Ecto neural progenitor cell (in vitro differentiated cells): Measurements from ENCODE around the gene DDT.
"Not testable (repeated sequence)": the region's sequence is repeated elsewhere in the genome, so short reads cannot be mapped to it uniquely, and the experiment has no call there.

Experiments used
- DNase-seq: peaks from one replicate; pipeline ENCODE4 v3.0.0-alpha.2; 2018; ENCODE audit warnings: low spot score

The DDT gene

DNA sequence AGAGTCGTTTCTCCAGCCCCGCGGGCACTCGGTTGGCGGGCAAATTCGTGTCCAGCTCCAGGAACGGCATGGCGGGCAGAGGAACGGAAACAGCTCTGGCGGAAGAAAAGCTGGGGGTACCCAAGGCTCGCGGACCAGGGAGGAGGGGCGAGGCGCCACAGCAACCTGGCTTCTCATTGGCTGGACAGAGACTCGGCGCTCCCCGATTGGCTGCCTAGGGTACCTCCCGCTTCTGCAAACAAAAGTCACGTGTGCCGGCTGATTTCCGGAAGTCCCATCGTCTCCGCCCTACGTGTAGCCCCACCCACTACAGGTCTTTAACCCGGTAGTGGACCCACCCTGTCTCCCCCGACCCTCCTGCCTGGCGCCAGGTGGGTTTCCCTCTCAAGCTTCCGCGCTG is at the start of gene DDT:
TSS of gene DDT (minus strand) at position 97 of the 400 bp plus-strand sequence. CDS start at position 70, 27 bp downstream.
- DNase-seq: not testable (repeated sequence)

DNA sequence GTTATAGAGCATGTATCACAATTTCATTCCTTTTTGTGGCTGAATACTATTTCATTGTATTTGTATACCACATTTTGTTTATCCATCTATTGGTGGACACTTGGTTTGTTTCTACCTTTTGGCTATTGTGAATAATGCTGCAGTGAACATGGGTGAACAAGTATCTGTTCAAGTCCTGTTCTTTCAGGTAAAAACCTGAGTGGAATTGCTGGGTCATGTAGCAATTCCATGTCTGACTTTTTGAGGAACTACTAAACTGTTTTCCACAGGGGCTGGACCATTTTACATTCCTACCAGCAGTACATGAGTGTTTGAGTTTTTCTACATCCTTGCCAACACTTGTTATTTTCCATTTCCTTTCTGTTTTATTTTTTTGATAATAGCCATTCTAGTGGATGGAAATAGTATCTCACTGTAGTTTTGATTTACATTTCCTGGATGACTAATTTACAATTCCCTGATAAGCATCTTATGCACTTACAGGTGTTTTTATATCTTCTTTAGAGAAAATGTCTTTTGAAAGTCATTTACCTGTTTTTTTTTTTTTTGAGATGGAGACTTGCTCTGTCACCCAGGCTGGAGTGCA is 49.1 kb upstream of the DDT start:
- no peak for DNase-seq

DNA sequence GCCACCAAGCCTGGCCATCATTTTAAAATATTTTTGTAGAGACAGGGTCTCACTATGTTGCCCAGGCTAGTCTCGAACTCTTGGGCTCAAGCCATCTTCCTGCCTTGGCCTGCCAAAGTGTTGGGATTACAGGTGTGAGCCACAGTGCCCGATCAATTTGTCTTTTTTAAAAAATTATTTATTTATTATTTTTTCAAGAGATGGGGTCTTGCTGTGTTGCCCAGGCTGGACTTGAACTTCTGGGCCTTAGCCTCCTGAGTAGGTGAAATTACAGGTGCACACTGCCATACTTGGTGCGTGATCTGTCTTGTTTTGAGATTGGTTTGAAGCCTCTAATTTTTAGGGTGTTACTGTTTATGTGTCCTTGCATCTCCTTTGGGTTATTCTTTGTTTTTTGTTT is 47.1 kb upstream of the DDT start:
- no peak for DNase-seq

DNA sequence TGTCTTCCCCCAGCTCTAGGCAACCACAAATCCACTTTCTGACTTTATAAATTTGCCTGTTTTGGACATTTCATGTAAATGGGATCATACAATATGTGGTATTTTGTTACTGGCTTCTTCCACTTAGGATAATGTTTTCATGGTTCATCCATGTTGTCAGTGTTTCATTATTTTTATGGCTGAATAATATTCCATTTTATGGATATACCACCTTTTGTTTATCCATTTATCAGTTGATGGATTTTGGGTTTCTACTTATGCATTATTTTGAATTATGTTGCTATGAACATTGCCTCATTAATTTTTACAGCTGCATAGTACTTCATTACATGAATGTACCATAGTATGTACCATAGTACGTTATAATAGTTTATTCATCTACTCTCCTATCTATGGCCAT is 41.9 kb upstream of the DDT start:
- no peak for DNase-seq

DNA sequence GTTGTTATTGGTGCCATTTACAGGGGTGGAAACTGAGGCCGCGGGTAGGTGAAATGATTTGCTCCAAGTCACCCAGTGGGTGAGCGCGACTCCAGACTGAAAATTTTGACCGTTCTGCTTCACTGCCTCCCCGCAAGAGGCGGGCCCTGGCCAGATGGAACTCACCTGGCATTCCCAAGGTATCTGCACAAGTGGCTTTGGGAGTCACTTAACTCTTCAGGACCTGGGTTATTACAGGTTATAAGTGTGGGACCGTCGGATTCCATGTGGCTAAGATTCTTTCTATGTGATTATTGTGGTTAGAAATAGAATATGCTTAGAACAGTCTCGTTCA is 37.5 kb upstream of the DDT start:
- DNase-seq: no peak

DNA sequence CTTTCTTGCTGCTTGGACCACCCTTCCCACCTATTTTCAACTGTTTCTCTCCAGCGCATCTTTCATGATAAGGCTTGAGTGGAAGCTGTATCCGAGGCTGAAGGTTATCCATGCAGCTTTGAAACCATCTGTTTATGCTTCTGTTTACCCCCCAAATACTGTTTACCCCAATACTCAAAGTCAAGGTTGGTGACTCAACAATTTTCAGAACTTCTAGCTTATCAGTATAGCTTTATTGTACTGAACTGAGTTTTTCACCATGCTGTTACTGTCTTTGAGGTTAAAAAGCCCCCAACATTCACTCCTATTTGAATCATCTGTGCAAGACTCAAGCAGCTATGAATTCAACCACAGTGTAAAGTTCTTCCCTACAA is 35.8 kb upstream of the DDT start:
- no peak for DNase-seq

DNA sequence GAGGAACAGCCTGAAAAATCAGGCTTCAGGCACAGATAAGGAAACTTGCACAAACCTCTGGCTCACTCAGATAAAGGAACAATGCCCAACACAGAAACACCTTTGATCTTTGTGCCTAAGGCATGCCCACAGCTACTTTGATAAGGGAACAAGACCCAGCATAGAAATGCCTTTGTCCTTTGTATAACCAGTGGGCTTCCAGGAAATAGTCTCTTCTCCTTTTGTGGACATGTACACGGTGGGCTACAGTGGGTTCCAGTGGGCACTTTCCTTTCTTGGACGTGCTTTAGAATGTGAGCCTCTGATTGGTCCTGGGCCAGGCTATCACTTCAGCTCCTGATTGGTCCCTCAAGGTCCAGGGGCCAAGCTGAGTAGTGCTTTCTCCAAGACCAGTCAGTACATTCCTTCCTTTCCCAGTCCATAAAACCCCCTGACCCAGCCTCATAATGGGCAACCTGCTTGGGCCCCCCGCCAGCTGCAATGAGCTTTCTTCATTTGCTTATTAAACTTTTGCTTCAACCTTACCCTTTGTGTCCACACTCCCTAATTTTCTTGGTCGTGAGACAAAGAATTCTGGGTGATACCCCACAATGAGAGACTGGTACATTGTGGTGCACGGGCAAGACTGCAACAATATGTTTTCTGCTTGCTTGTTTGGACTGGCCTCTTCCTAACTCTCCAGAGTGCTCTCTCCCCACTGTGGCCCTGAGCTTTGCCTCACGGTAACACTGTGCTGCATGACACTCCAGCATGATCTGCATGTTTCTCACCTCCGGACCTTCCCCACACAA is 35.2 kb upstream of the DDT start:
- DNase-seq: no peak

DNA sequence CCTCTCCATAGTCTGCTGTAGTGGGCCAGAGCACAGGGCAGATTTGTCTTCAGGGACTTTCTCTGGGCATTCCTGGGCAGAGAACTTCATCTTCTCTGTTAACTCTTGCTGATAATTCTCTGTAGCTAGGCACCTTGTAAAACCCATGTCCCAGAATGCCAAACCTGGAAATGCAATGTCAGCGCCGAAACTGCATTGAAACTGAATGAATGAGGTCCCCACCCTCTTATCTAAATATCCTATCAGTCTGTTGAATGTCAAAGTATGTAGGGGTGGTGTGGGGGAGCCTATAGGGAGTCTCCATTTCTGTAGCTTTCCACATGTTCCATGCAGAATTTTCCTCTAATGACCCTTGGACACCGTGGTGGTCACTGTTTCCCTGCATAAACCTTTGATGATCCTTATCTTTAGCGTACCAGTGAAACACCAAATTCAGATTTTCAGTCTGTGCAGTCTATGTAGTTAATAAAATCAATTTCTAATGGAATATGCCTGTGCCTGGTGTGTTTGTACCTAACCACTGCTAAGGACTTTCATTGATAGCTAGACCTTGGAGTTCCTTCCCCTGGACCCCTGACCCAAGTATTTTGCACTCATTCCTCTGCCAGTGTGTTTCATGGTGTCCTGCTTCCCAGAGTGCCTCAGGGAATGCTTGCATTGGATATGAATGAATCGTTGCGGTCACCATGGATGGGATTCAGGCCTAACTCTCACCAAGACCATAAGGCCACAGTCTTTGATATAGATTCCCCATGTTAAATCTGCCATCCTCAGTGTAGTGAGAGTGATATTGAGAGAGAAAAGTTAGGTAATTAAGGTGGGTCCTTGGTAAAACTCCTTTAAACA is 34.4 kb upstream of the DDT start:
- no peak for DNase-seq

DNA sequence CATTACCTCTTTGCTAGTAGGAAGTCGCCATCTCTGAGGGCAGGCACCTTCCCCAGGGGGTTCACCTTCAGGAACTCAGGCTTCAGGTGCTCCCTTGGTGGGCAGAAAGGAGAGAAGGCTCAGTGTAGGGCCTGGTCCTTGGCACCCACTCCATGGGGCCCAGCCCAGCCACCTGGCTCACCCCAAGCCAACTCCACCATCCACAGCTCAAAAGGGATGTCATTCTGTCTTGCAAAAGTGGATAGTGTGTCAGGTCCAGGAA is 33.7 kb upstream of the DDT start:
- DNase-seq: no peak

DNA sequence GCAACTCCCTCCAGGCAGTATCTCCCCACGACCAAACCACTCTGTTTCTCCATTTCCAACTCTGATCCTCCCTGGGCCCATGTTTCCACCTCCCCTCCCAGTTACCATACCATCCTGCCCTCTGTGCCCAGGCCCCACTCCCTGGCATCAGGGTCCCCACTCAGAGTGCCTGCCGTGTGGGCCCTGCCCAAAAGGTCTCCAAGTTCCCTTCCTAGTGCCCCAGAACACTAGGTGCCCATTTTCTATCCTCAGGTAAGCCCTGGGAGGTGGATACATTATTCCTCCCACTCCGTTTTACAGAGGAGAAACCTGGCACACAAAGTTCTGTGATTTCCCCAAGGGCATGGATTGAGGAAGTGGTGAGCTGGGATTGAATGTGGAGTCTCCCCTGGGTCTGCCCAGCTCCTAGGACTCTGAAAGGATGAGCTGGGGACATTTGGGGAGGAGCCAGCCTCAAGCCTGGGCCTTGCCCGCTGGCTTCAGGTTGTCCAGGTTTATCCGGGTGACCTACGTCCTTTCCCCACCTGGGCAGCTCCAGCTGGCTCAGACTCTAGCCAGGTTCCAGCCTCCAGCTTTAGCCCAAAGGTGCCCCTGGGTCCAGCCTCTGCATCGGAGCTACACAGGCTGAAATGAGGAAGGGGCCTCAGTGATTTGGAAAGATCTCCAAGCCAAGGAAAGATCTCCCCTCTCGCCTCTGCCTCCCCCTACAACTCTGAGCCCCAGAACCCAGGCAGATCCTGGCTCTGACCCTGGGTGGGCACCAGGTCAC is 33.2 kb upstream of the DDT start:
- DNase-seq: no peak

DNA sequence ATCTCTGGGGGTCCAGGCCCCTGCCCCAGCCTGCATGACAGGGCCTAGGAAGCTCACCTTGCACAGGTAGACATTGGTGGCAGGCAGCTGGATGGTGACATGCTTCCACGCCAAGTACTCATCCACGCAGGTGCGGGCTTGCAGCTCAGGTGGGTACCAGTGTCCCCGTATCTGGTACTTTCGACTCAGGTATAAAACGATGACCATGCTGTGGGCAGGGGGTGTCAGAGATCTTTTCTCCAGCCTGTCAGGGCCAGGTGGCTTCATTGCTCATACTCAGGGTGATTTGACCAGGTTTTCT is 32.6 kb upstream of the DDT start:
- DNase-seq: no peak

DNA sequence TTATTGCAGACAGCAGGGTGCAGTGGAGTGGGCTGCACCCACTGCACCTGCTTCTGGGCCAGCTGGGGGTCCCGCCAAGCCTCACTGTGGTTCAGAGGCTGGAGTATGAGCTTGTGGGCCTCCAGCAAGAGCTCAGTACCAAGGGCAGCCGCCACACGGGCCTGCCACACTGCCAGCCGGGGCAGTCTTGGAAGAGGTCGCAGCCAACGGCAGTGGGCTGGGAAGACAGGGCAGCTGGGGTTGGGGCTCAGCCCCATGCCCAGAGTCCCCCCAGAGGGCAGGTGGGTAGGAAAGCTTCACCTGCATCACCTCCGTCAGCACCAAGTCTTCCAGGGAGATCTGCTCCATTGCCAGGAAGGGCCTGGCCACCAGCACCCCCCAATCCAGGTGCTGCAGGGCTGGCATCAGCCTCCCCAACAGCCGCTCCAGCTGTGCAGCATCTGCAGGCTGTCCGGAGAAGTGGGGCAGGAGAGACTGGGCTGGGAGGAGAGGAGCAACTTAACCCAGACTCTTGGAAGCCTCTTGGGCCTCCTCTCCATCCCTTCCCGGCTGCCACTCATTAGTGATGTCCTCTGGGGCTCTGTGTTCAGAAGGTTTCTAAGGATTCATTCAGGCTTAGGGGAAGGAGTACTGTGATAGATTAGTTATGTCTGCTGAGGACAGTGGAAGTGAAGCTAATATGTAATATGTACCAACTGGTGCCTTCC is 32.1 kb upstream of the DDT start:
- no peak for DNase-seq

DNA sequence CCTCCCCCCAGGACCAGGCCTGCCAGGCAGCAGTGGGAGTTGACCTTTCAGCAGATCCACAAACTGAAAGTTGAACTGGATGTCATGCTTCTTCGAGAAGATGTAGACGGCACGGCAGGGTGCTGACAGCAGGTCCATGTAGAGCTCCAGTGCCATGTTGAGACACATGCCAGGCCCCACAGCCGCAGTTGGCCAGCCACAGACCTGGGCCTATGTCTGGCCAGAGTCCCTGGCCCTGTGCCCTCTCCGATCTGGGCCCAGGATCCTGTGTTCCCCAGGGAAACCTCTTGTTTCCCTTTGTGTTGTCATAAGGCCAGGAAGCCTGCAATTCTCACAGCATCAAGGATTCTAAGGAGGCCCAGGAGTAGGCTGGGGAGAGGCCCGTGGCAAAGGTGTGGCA is 31.0 kb upstream of the DDT start, which contains the start of gene GSTT4:
TSS of gene GSTT4 (minus strand) at position 253 of the 400 bp plus-strand sequence. CDS start at position 156, 97 bp downstream.
- DNase-seq: no peak

DNA sequence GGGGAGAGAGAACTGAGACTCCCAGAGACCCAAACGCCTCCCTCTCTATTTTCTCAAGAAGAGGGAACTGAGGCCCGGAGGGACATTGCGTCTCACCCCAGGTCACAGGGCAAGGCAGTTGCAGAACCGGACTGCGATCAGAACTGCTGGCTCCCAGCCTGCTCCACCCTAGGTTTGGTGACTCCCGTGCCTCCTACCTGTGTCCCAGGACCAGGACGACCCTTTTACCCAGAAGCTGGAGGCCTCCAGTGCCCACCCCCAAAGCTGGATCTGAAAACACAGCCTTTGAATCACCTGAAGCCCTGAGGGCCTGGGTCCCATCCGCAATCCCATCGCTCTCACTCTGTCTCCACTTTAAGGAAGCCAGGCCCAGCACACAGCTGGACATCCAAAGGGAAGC is 29.6 kb upstream of the DDT start:
- DNase-seq: no peak

DNA sequence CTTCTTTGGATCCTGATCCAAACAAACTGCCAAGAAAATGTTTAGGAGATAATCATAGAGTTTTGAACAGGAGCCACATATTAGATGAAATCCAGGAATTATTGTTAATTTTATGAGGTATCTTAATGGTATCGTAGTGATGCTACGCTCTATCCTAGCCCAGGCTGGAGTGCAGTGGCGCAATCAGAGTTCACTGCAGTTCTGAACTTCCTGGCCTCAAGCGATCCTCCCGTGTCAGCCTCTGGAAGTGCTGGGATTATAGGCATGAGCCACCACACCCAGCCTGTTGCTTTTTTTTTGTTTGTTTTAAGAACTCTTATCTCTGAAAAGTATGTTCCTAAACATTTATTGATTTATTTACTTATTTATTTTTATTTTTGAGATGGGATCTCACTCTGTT is 28.6 kb upstream of the DDT start:
- no peak for DNase-seq

DNA sequence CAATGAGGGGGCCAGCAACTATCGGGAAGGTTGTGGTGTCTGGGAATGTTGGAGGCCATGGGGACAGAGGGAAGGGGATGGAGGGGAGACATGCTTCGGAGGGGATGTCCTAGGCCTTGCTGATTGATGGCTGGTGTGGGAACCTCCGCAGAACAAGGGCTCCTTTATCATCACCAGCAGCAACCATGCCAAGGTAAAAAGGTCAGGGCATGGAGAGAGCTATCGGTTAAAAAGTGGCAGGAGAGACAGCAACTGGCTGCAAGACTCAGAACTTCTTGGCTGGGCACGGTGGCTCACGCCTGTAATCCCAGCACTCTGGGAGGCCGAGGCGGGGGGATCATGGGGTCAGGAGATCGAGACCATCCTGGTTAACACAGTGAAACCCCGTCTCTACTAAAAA is 28.0 kb upstream of the DDT start:
- DNase-seq: no peak

DNA sequence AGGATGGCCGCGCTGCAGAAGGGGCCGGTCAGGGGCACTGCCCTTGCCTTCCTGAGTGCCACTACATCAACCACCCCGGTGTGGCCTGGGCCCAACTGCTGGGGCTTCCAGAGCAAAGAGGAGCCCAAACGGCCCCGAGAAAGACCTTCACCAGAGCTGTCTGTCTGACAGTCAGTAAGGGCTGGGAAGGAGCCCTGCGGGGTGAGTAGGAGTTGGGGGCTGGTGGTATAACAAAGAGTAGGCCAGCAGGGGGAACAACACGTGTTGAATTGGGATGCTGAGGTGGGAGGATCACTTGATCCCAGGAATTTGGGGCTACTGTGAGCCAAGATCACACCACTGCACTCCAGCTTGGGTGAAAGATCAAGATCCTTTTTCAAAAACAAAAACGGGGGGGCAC is 27.1 kb upstream of the DDT start:
- DNase-seq: no peak

DNA sequence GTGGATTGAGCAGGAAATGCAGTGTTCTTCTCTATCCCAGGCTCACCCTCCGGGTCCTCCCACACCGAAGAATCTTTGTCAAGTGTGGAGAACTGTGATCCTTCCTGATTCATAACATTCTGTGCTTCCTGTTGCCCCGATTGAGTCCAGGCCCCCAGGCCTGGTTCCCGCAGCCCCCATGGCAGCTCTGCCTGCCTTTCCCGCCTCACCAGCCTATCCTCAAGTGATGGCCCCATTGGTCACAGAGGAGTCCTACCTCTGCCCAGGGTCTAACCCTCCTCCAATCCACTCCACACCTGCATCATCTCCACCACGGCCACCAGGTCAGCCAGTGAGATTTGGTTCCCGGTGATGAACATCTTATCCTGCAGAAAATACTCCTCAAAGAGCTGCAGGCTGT is 25.5 kb upstream of the DDT start:
- not testable (repeated sequence) for DNase-seq

DNA sequence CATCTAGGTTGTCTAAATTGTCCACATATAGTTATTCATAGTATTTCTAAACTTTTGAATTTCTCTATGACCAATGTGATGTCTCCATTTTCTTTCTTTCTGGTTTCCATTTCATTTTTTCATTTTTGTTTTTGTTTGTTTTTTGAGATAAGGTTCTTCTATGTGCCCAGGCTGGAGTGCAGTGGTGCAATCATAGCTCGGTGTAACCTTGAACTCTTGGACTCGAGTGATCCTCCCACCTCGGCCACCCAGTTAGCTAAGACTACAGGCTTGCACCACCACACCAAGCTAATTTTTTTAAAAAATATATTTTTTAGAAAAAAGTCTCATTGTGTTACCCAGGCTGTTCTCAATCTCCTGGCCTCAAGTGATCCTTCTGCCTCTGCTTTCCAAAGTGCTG is 22.9 kb upstream of the DDT start:
- DNase-seq: no peak

DNA sequence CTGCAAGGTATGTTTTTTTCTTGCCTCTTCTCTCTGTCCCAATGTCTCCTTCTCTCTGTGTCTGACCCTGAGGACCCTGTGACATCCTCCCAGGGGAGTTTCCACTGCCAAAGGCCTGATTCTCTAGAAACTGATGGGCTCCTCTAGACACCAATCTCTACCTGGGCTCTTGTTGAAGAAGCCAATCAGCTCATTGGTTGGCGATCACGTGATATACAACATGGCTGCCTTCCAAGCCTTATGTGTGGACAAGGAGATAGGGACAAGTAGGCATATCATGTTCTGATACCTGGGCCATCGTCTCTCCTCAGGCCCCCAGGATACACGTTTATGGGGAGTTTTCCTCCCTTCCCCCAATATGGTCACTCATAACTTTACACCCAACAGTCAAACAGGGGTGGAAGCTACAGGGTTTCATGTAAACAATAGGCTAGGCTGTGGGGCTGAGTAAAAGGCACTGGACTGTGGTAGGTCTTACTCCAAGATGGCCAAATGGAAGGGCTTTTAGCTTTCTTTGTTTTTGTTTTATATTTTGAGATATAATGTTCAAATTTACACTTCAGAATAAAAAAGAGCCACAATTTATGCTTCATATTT is 19.4 kb upstream of the DDT start:
- DNase-seq: not testable (repeated sequence)

DNA sequence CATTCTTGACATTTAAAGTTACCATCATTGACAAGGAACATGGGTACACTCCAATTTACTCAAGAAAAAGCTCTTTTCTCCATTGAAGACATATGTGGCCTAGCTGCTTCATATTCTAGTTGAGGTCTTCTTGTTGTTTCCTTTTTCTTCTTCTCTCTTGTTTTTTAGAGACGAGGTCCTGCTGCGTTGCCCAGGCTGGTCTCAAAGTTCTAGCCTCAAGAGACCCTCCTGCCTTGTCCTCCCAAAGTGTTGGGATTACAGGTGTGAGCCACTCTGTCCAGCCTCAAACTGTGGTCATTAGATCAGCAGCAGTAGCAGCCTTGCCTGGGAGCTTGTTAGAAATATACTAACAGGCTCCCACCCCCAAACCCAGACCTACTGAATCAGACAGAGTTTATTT is 18.8 kb upstream of the DDT start:
- DNase-seq: not testable (repeated sequence)
